Osteocyte (in vitro differentiated cells): ENCODE data around the gene GRM5. TPM values are rescaled to one million over a fixed set of nuclear protein-coding genes. Genes with fewer than 3 reads are reported as not detected.

Source experiments
- DNase-seq: peaks from one replicate; pipeline ENCODE4 v3.0.0; 2021; ENCODE audit warnings: mixed read lengths; ENCODE audit not compliant: unreplicated experiment; ENCODE audit errors: extremely low spot score
- H3K27ac Mint-ChIP-seq: one replicate; pipeline ENCODE4 v1.8.0; 2021; ENCODE audit warnings: mild to moderate bottlenecking, mixed read lengths; ENCODE audit not compliant: unreplicated experiment
- H3K27me3 Mint-ChIP-seq: one replicate; pipeline ENCODE4 v1.8.0; 2021; ENCODE audit warnings: mixed read lengths; ENCODE audit not compliant: unreplicated experiment
- H3K36me3 Mint-ChIP-seq: one replicate; pipeline ENCODE4 v1.8.0; 2021; ENCODE audit warnings: mixed read lengths; ENCODE audit not compliant: unreplicated experiment
- H3K4me1 Mint-ChIP-seq: one replicate; pipeline ENCODE4 v1.8.0; 2021; ENCODE audit warnings: mixed read lengths; ENCODE audit not compliant: unreplicated experiment
- H3K4me3 Mint-ChIP-seq: one replicate; pipeline ENCODE4 v1.8.0; 2021; ENCODE audit warnings: mild to moderate bottlenecking, moderate library complexity, mixed read lengths; ENCODE audit not compliant: unreplicated experiment
- H3K9me3 Mint-ChIP-seq: one replicate; pipeline ENCODE4 v1.8.0; 2021; ENCODE audit warnings: mixed read lengths; ENCODE audit not compliant: unreplicated experiment
- total RNA-seq: library from RNA; stranded (reverse); gene quantifications from 2 replicates; pipeline ENCODE4 v1.2.1, GENCODE V29; 2021
- TF ChIP-seq, protein P1 (sequence below): fragments of 200-600 bp; sonication (generic); IDR thresholded peaks from 2 replicates; pipeline ENCODE4 v1.5.0; 2021; ENCODE audit warnings: antibody characterized with exemption, mild to moderate bottlenecking, moderate library complexity

The GRM5 gene
- total RNA-seq, 1 donor from 2014 or later = 0.21 TPM

- Mint-ChIP-seq H3K27ac (no peak overlapping the region), H3K4me3 (no peak overlapping the region), H3K36me3 (no peaks in the 10 kb centered on the region), H3K4me1 (no peaks in the 10 kb centered on the region), H3K9me3 (no peaks in the 10 kb centered on the region), H3K27me3 (no peaks in the 10 kb centered on the region)
- no peak for DNase-seq
- TF ChIP-seq, protein P1, sequence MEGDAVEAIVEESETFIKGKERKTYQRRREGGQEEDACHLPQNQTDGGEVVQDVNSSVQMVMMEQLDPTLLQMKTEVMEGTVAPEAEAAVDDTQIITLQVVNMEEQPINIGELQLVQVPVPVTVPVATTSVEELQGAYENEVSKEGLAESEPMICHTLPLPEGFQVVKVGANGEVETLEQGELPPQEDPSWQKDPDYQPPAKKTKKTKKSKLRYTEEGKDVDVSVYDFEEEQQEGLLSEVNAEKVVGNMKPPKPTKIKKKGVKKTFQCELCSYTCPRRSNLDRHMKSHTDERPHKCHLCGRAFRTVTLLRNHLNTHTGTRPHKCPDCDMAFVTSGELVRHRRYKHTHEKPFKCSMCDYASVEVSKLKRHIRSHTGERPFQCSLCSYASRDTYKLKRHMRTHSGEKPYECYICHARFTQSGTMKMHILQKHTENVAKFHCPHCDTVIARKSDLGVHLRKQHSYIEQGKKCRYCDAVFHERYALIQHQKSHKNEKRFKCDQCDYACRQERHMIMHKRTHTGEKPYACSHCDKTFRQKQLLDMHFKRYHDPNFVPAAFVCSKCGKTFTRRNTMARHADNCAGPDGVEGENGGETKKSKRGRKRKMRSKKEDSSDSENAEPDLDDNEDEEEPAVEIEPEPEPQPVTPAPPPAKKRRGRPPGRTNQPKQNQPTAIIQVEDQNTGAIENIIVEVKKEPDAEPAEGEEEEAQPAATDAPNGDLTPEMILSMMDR = no peak
These were observed 421.1 kb downstream of the GRM5 start for GRCh38 chr11:88644724-88645123.

GRCh38 chr11:88632163-88632562 lies 433.6 kb downstream of the GRM5 start:
- Mint-ChIP-seq H3K9me3 (no peaks in the 10 kb centered on the region), H3K4me1 (no peaks in the 10 kb centered on the region), H3K27me3 (peaks cover 2% of the 10 kb centered on the region), H3K4me3 (no peak overlapping the region), H3K36me3 (no peaks in the 10 kb centered on the region), H3K27ac (no peak overlapping the region)
- no peak for DNase-seq
- TF ChIP-seq, protein P1 = no peak

- no peaks in the 10 kb centered on the region for H3K36me3 Mint-ChIP-seq
- H3K4me1 Mint-ChIP-seq = no peaks in the 10 kb centered on the region
These were observed 434.3 kb downstream of the GRM5 start for GRCh38 chr11:88631497-88631896.

DNA sequence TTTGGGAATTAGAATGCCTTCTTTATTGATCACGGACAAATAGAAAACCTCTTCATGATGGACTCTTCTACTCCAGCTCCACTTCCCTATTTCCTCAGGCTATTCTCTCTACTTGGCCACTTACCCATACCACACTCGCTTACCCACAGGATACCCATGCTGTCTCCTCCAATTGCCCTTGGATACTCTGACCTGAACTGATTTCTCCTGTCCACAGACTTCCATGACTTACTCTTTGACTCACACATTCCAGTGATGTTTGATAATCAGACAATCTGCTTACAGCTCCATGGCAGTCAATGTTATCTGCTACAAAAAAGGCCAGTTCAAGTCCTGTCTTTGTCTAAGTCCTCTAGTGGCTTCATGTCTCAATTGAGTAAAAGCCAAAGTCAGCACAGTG lies 436.3 kb downstream of the GRM5 start:
- TF ChIP-seq, protein P1 = no peak
- DNase-seq = no peak
- no peaks in the 10 kb centered on the region for H3K36me3 Mint-ChIP-seq
- H3K27me3 Mint-ChIP-seq = peaks cover 2% of the 10 kb centered on the region
- no peak overlapping the region for H3K27ac Mint-ChIP-seq
- H3K4me3 Mint-ChIP-seq = no peak overlapping the region
- H3K9me3 Mint-ChIP-seq = no peaks in the 10 kb centered on the region
- H3K4me1 Mint-ChIP-seq = no peaks in the 10 kb centered on the region

More at GRCh38 chr11:88631497-88631896, 434.3 kb downstream of the GRM5 start:
- Mint-ChIP-seq H3K9me3 (no peaks in the 10 kb centered on the region), H3K4me3 (no peak overlapping the region), H3K27ac (no peak overlapping the region), H3K27me3 (peaks cover 2% of the 10 kb centered on the region)
- TF ChIP-seq, protein P1 = no peak
- no peak for DNase-seq

DNA sequence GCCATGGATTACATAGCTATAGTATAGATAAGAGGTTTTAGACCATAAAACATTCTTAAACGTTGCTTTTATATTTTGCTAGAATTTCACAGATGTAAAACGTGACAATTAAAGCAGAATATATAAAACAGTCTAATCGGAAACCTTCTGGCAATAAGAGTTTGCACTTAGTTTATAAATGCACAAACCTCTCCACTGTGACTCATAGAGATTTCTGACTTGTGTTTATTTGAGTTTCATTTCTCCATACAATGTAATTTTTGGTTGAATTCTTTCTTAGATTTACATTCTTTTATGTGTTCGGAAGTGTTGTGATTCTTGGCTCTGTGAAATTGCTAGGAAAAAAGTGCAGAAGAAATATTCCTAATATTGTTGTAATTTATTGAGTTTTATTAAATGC lies 439.6 kb downstream of the GRM5 start:
- no peak overlapping the region for H3K4me3 Mint-ChIP-seq
- H3K27ac Mint-ChIP-seq = no peak overlapping the region
- no peaks in the 10 kb centered on the region for H3K9me3 Mint-ChIP-seq
- no peaks in the 10 kb centered on the region for H3K36me3 Mint-ChIP-seq
- TF ChIP-seq, protein P1 = no peak
- H3K4me1 Mint-ChIP-seq = no peaks in the 10 kb centered on the region
- DNase-seq = no peak
- no peaks in the 10 kb centered on the region for H3K27me3 Mint-ChIP-seq
